ENCODE measurements around the gene REV1. TPM values are rescaled to one million over a fixed set of nuclear protein-coding genes. Genes with fewer than 3 reads are reported as not detected.

The REV1 gene
- total and polyA plus RNA-seq, 2 experiments from 2014 or later = 32.9 to 46.7 TPM

GRCh38 chr2:99512181-99512591, 22.4 kb upstream of the REV1 start:
- H3K36me3 ChIP-seq (ENCODE audit: insufficient read depth) = no peaks in the 10 kb centered on the region
- no peaks in the 10 kb centered on the region for H3K9me2 ChIP-seq (ENCODE audit: insufficient read depth)
- no peak overlapping the region for H3K27ac Mint-ChIP-seq
- no peaks in the 10 kb centered on the region for H3K4me1 ChIP-seq (ENCODE audit: insufficient read depth)
- no peaks in the 10 kb centered on the region for H3F3A ChIP-seq (replicated peaks; ENCODE audit: low read depth)
- no peak overlapping the region for H3K4me3 ChIP-seq
- H3K4me1 Mint-ChIP-seq = no peaks in the 10 kb centered on the region
- H3K27me3 ChIP-seq (ENCODE audit: insufficient read depth) = no peaks in the 10 kb centered on the region
- no peak overlapping the region for H3K27ac ChIP-seq (ENCODE audit: low read depth)
- H3K9me3 Mint-ChIP-seq = no peaks in the 10 kb centered on the region; the same call in 2 of the 3 replicates
- no peak overlapping the region for H3K4me2 ChIP-seq
- H3K4me3 Mint-ChIP-seq = no peak overlapping the region
- TF ChIP-seq ZNF331 (CRISPR knock-in tag; IDR thresholded peaks at IDR 0.05; ENCODE audit: low read depth) = no peak
- no peak for TF ChIP-seq EZH2phosphoT487 (IDR thresholded peaks at IDR 0.05; ENCODE audit: unreplicated experiment)
- TF ChIP-seq STAT1 (IDR thresholded peaks at IDR 0.05; ENCODE audit: unreplicated experiment) = no peak
- DNase-seq (ENCODE audit: low spot score) = no peak
- no peaks in the 10 kb centered on the region for H3K79me2 ChIP-seq (replicated peaks; ENCODE audit: insufficient read depth)
- H2AFZ ChIP-seq = no peak overlapping the region
- H4K20me1 ChIP-seq (replicated peaks; ENCODE audit: insufficient read depth) = no peaks in the 10 kb centered on the region
- ATAC-seq = no peak
- peaks cover 1% of the 10 kb centered on the region for H3K27me3 Mint-ChIP-seq (ENCODE audit: insufficient read depth, low read depth, poor library complexity)
- H3K36me3 Mint-ChIP-seq (ENCODE audit: low read depth) = no peaks in the 10 kb centered on the region

GRCh38 chr2:99509387-99509786, 19.6 kb upstream of the REV1 start:
- Mint-ChIP-seq H3K27ac (no peak overlapping the region), H3K4me3 (no peak overlapping the region), H3K4me1 (no peaks in the 10 kb centered on the region), H3K36me3 (ENCODE audit: low read depth) (no peaks in the 10 kb centered on the region), H3K27me3 (ENCODE audit: insufficient read depth, low read depth, poor library complexity) (no peaks in the 10 kb centered on the region), H3K9me3 (no peaks in the 10 kb centered on the region; the same call in 2 of the 3 replicates)
- no peak for TF ChIP-seq POLR2AphosphoS5 (IDR thresholded peaks at IDR 0.05; ENCODE audit: low read depth)
- no peak for TF ChIP-seq CREB1 (CRISPR knock-in tag; IDR thresholded peaks at IDR 0.05; ENCODE audit: low read depth)
- no peak for TF ChIP-seq JUNB (IDR thresholded peaks at IDR 0.05; ENCODE audit: unreplicated experiment)
- TF ChIP-seq ZNF114 (CRISPR knock-in tag; IDR thresholded peaks at IDR 0.05) = no peak
- no peak for TF ChIP-seq REST (IDR thresholded peaks at IDR 0.05; ENCODE audit: unreplicated experiment)
- no peak for TF ChIP-seq ETS1 (IDR thresholded peaks at IDR 0.05)
- no peak for TF ChIP-seq ZNF331 (CRISPR knock-in tag; IDR thresholded peaks at IDR 0.05; ENCODE audit: low read depth)
- Histone ChIP-seq H3K4me2 (no peak overlapping the region), H3K36me3 (ENCODE audit: insufficient read depth) (no peaks in the 10 kb centered on the region), H3K9me2 (ENCODE audit: insufficient read depth) (no peaks in the 10 kb centered on the region; the same call in 1 of the 2 replicates), H3K4me3 (no peak overlapping the region), H3F3A (replicated peaks; ENCODE audit: low read depth) (no peaks in the 10 kb centered on the region), H3K27me3 (ENCODE audit: insufficient read depth) (no peaks in the 10 kb centered on the region), H3K79me2 (replicated peaks; ENCODE audit: insufficient read depth) (no peaks in the 10 kb centered on the region), H3K4me1 (ENCODE audit: insufficient read depth) (no peaks in the 10 kb centered on the region), H2AFZ (no peak overlapping the region), H3K27ac (ENCODE audit: low read depth) (no peak overlapping the region), H4K20me1 (replicated peaks; ENCODE audit: insufficient read depth) (no peaks in the 10 kb centered on the region)
- ATAC-seq (no peak), DNase-seq (ENCODE audit: low spot score) (no peak)

Data from GM23338 (cell line).